ACC112 (cell line): ENCODE results near the gene KCNG4.
"Not testable (repeated sequence)": the region's sequence is repeated elsewhere in the genome, so short reads cannot be mapped to it uniquely, and the experiment has no call there.

Experiments used
- H2AFZ ChIP-seq: fragments of 200-600 bp; sonication (generic); one replicate; pipeline ENCODE4 v1.6.0; 2017; ENCODE audit warnings: antibody characterized with exemption, low read length; ENCODE audit not compliant: unreplicated experiment
- H3K27ac ChIP-seq: fragments of 200-600 bp; sonication (generic); 2 replicates; pipeline ENCODE4 v1.5.1; 2014; ENCODE audit warnings: low read depth, mild to moderate bottlenecking, antibody characterized with exemption, low read length, moderate library complexity
- H3K27me3 ChIP-seq: fragments of 200-600 bp; sonication (generic); 2 replicates; pipeline ENCODE4 v1.6.1; 2014; ENCODE audit warnings: mild to moderate bottlenecking, antibody characterized with exemption, low read length, moderate library complexity, mixed read lengths; ENCODE audit not compliant: insufficient read depth
- H3K36me3 ChIP-seq: fragments of 200-600 bp; sonication (generic); 2 replicates; pipeline ENCODE4 v1.6.1; 2016; ENCODE audit warnings: mild to moderate bottlenecking, antibody characterized with exemption, low read length, moderate library complexity, mixed read lengths; ENCODE audit not compliant: insufficient read depth
- H3K4me1 ChIP-seq: fragments of 200-600 bp; sonication (generic); one replicate; pipeline ENCODE4 v1.6.1; 2016; ENCODE audit warnings: low read length, mixed read lengths; ENCODE audit not compliant: insufficient read depth, unreplicated experiment, control insufficient read depth
- H3K4me3 ChIP-seq: fragments of 200-600 bp; sonication (generic); 2 replicates; pipeline ENCODE4 v1.5.1; 2014; ENCODE audit warnings: mild to moderate bottlenecking, low read depth, low read length
- H3K79me2 ChIP-seq: fragments of 200-600 bp; sonication (generic); one replicate; pipeline ENCODE4 v1.6.0; 2016; ENCODE audit warnings: low read length; ENCODE audit not compliant: control insufficient read depth, unreplicated experiment, insufficient read depth

Gene KCNG4

DNA sequence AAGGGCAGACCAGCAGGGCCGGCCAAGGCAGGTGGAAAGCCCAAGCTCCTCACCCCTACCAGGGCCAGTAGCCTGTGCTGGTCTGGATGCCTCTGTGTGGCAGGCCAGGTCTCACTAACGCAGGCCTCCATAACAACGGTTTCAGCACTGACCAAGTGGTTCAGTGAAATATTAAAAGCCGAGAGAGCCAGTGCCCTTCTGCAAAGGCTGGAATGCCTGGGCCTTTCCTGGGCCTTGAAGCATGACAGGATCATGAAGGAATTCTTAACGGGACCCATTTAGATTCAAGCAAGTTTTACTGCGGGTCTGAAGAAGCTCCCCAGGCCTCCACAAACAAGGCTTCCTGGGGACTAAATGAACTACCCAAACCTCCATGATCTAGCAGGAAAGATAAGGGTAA is 32.6 kb downstream of the KCNG4 start:
- H3K4me1 ChIP-seq, result peaks cover 4% of the 10 kb centered on the region
- H3K4me3 ChIP-seq, result no peak overlapping the region
- no peak overlapping the region for H2AFZ ChIP-seq

GRCh38 chr16:84205976-84206691 is 33.7 kb downstream of the KCNG4 start:
- Histone ChIP-seq H3K4me1 (peaks cover 4% of the 10 kb centered on the region), H3K36me3 (no peaks in the 10 kb centered on the region), H3K27ac (no peak overlapping the region), H3K4me3 (no peak overlapping the region), H3K79me2 (no peaks in the 10 kb centered on the region), H2AFZ (no peak overlapping the region), H3K27me3 (0 out of 2 replicates have a peak, but pooled peaks cover 5% of the 10 kb centered on the region)

More for the DNA sequence above, 32.6 kb downstream of the KCNG4 start:
- Histone ChIP-seq H3K36me3 (no peaks in the 10 kb centered on the region), H3K27ac (no peak overlapping the region), H3K27me3 (0 out of 2 replicates have a peak, but pooled peaks cover 5% of the 10 kb centered on the region), H3K79me2 (no peaks in the 10 kb centered on the region)

DNA sequence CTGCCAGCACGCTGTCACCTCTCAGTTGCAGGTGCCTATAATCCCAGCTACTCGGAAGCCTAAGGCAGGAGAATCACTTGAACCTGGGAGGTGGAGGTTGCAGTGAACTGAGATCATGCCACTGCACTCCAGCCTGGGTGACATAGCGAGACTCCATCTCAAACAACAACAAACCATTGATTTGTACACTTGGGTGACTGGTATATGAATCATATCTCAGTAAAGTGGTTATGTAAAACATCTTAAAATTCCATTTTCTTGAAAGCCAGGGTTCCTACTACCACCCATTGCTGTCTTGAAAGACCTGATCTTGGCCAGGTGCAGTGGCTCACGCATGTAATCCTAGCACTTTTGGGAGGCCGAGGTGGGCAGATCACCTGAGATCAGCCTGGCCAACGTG is 34.7 kb downstream of the KCNG4 start:
- H3K4me1 ChIP-seq, H3K4me3 ChIP-seq, H2AFZ ChIP-seq, H3K79me2 ChIP-seq, H3K36me3 ChIP-seq, H3K27me3 ChIP-seq, H3K27ac ChIP-seq: not testable (repeated sequence)

GRCh38 chr16:84204551-84204950 is 35.3 kb downstream of the KCNG4 start:
- not testable (repeated sequence) for H2AFZ ChIP-seq, H3K4me1 ChIP-seq, H3K4me3 ChIP-seq, H3K27me3 ChIP-seq, H3K79me2 ChIP-seq, H3K27ac ChIP-seq, H3K36me3 ChIP-seq

DNA sequence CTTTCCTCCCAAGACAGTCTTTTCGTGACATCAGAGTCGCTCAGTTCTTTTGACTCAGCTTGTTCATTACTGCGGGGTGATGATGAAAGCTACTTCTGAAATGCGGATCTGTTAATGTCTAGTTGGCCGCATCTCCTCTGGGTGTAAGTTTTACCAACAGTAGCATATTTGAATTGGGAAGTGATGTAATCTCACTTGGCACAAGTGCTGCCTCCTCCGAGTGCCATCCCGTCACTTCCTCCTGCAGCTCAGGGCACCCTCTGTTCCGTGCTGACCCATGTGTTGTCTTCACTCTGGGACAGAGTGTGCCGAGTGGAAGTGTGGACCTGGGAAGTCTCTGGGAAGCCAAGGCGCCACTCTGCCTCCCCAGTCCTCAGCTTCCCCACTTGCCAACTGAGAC is 40.0 kb downstream of the KCNG4 start:
- Histone ChIP-seq H3K27me3 (0 out of 2 replicates have a peak, but pooled peaks cover 3% of the 10 kb centered on the region), H3K79me2 (no peaks in the 10 kb centered on the region), H2AFZ (no peak overlapping the region), H3K4me1 (peaks cover 7% of the 10 kb centered on the region), H3K36me3 (no peaks in the 10 kb centered on the region), H3K27ac (no peak overlapping the region), H3K4me3 (no peak overlapping the region)

DNA sequence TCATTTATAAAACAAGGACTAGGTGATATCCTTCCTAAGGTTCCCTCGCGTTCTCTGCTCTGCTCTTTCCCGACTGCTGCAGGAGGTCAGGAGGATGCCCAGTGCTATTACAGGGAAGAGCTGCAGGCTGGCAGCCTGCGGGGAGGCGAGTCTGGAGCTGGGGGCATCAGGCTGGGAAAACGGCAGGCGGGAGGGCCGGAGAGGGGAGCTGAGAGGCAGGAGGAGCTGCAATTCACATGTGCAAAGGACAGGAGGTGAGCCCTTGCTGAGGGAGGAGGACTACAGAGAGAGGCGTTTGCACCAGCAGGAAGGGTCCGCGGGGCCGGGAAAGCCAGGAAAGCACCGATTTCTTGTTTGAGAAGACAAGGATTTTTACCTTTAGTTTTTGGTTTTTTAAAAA is 40.7 kb downstream of the KCNG4 start:
- H3K79me2 ChIP-seq, result no peaks in the 10 kb centered on the region
- no peak overlapping the region for H2AFZ ChIP-seq
- H3K36me3 ChIP-seq, result no peaks in the 10 kb centered on the region
- H3K27ac ChIP-seq, result no peak overlapping the region
- H3K4me1 ChIP-seq, result peaks cover 7% of the 10 kb centered on the region
- 0 out of 2 replicates have a peak, but pooled peaks cover 3% of the 10 kb centered on the region for H3K27me3 ChIP-seq
- no peak overlapping the region for H3K4me3 ChIP-seq

DNA sequence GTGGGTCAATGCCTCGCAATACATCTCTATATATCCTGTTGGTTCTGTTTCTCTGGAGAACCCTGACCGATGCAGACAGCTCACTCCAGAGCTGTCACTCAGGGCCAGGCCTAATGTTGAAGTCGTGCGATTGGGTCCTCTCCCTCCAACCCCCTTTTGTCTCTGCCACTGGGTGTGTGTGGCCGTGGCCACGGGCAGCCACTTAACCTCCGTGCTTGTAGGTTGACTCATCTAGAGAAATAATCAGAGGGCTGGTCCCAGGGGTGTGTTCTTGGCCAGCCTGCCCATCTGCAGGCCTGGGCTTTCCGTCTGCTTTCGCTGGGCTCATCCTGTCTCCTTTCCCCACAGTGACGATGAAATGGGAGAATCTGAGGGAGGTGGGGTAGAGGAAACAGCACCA is 41.4 kb downstream of the KCNG4 start:
- no peaks in the 10 kb centered on the region for H3K36me3 ChIP-seq
- peaks cover 7% of the 10 kb centered on the region for H3K4me1 ChIP-seq
- H3K27ac ChIP-seq, result no peak overlapping the region
- 0 out of 2 replicates have a peak, but pooled peaks cover 3% of the 10 kb centered on the region for H3K27me3 ChIP-seq
- H2AFZ ChIP-seq, result no peak overlapping the region
- no peaks in the 10 kb centered on the region for H3K79me2 ChIP-seq
- H3K4me3 ChIP-seq, result no peak overlapping the region

DNA sequence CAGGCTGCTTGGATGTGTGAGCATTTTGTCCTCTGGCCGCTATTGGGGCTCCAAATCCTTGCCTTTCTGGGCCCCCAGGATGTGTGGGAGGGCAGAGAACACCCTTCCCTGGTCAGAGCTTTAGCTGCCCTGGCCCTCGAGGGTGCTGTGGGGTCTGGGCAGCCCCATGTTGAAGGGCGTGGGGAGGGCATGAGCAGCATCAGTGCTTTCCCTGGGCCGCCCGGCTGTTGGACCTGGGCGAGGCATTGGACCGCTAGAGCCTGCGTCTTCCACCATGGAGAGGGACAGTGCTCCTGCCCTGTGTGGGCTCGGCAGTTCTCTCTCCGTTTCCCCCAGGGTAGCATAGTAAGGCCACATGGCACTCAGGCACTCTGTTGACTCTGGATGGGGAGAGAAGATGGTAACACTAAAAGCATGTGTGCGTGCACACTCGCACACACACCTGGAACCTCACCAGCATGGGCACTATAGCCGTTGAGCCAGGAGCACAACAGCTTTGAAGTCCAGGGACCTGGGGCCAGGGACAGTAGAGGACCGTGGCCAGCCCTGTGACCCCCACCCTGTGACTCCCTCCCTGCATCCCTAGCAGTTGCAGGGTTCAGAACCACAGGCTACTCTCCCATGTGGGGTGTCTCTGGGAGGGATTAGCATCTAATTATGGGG is 42.2 kb downstream of the KCNG4 start:
- H3K27ac ChIP-seq, result no peak overlapping the region
- no peak overlapping the region for H3K4me3 ChIP-seq
- H3K36me3 ChIP-seq, result no peaks in the 10 kb centered on the region
- H3K4me1 ChIP-seq, result peaks cover 7% of the 10 kb centered on the region
- H3K27me3 ChIP-seq, result 0 out of 2 replicates have a peak, but pooled peaks cover 2% of the 10 kb centered on the region
- H2AFZ ChIP-seq, result no peak overlapping the region
- H3K79me2 ChIP-seq, result no peaks in the 10 kb centered on the region

DNA sequence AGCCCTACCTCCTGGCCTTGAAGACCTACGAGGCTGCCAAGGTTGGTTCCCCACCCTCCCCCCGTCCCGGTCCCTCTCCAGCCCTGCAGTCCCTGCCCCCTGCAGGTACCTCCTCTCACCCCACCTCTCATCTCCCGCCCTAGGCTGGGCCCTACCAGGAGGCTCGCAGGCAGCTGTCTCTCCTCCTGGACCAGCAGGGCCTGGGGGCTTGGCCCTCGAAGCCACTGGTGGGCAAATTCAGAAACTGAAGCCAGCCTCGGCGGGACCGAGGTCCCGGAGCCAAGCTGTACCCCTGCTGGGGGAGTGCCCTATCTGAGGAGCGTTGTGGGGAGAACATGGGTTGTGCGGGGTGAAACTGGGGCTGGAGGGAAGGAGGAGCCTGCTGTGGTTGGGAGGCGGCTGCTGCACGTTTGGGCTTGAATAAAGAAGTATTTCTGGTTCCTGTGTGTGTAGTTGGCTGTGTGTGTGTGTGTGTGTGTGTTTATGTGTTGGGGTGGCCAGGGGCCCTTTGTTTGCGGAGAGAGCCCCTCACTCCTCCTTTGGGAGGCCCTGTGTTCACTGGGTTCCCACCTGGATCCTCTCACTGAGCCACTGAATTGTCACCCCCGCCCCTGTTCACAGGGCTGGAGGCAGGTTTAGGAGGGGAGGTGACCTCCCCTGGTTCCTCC is 43.0 kb downstream of the KCNG4 start:
- Histone ChIP-seq H3K27ac (no peak overlapping the region), H3K79me2 (no peaks in the 10 kb centered on the region), H3K4me3 (no peak overlapping the region), H2AFZ (no peak overlapping the region), H3K4me1 (peaks cover 7% of the 10 kb centered on the region), H3K36me3 (no peaks in the 10 kb centered on the region), H3K27me3 (no peaks in the 10 kb centered on the region)

DNA sequence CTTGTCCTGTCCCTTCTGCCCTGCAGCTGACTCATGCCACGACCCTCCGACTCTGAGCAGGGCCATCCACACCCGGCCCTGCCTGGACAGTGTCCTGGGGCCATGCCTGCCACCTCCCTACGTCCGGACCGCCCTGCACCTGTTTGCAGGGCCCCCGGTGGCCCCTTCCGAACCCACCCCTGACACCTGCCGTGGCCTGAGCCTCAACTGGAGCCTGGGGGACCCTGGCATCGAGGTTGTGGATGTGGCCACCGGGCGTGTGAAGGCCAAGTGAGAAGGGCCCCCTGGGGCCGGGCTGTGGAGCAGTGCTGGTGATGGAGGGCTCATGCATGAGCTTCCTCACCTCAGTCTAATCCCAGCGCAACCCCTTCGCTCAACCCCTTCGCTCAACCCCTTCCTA is 43.7 kb downstream of the KCNG4 start:
- H2AFZ ChIP-seq, result no peak overlapping the region
- H3K4me1 ChIP-seq, result peaks cover 7% of the 10 kb centered on the region
- no peaks in the 10 kb centered on the region for H3K36me3 ChIP-seq
- H3K27ac ChIP-seq, result no peak overlapping the region
- H3K27me3 ChIP-seq, result no peaks in the 10 kb centered on the region
- no peak overlapping the region for H3K4me3 ChIP-seq
- H3K79me2 ChIP-seq, result no peaks in the 10 kb centered on the region
